HepG2 (cell line): ENCODE results near the gene NME4. TPM values are rescaled to one million over a fixed set of nuclear protein-coding genes. Genes with fewer than 3 reads are reported as not detected.
A peak's percentile ranks its signal among the peaks of the same experiment; 100 is the strongest.

Experiments
- ATAC-seq: fragments of 200-7000 bp; cut with Tn5 transposase; 3 replicates; pipeline ENCODE4 v1.9.1; 2020; ENCODE audit warnings: mild to moderate bottlenecking, moderate library complexity
- BruUV-seq: library from RNA; stranded (reverse); fragments of 400-500 nt; replicated peaks from 2 replicates; lab custom pipeline; 2021; lab: Mats Ljungman, UMichigan
- CTCF ChIA-PET: fragments of 300-600 bp; formaldehyde crosslinking; extraction: SDS; loops from one replicate; lab custom pipeline; 2021; ENCODE audit warnings: low total read pairs, inconsistent platforms, low intra/inter-chr PET ratio; lab: Yijun Ruan, JAX
- POLR2A ChIA-PET: fragments of 350-600 bp; sonication (Branson Sonifier 250); formaldehyde crosslinking; loops from one replicate; lab custom pipeline; 2020; ENCODE audit warnings: antibody characterized with exemption, inconsistent platforms; lab: Yijun Ruan, JAX
- DNase-seq: peaks from one replicate; pipeline ENCODE4 v3.0.0-alpha.2; 2015; ENCODE audit warnings: low spot score
- FAIRE-seq: peaks from 3 replicates; lab custom pipeline; 2011; peaks lifted over from hg19 to GRCh38; lab: Jason Lieb, UNC
- H2AFZ ChIP-seq: one replicate; pipeline ENCODE4 v1.6.1; 2011; ENCODE audit warnings: low read length, inconsistent platforms
- H3K27ac ChIP-seq: fragments of 300-600 bp; 3 replicates; pipeline ENCODE4 v1.8.0; 2011; ENCODE audit warnings: mixed run types, mild to moderate bottlenecking, mixed read lengths, low read length, inconsistent platforms; ENCODE audit not compliant: insufficient read depth; ENCODE audit errors: extremely low read length
- H3K27me3 ChIP-seq, 2 experiments: fragments of 200-600 bp in 1 of 2; 2 replicates in 1 of 2; 3 replicates in 1 of 2; pipeline versions ENCODE4 v1.6.0 to v1.8.0; 2011; ENCODE audit warnings: low read length in 2 of 2, mild to moderate bottlenecking in 2 of 2, moderate library complexity in 2 of 2, inconsistent platforms in 1 of 2; ENCODE audit not compliant: insufficient read depth in 2 of 2, control insufficient read depth in 1 of 2
- H3K36me3 ChIP-seq, 2 experiments: fragments of 200-600 bp in 1 of 2; replicated peaks in 1 of 2; 2 replicates in 1 of 2; 3 replicates in 1 of 2; pipeline versions ENCODE4 v1.5.1 to v1.8.0; 2011; ENCODE audit warnings: low read length in 2 of 2, inconsistent platforms in 1 of 2; ENCODE audit not compliant: insufficient read depth in 2 of 2, control insufficient read depth in 1 of 2
- H3K4me1 ChIP-seq: 2 replicates; pipeline ENCODE4 v1.5.1; 2012; ENCODE audit warnings: low read length, inconsistent platforms; ENCODE audit not compliant: insufficient read depth
- H3K4me2 ChIP-seq: 2 replicates; pipeline ENCODE4 v1.6.0; 2011; ENCODE audit warnings: low read depth, low read length, inconsistent platforms
- H3K4me3 ChIP-seq, 3 experiments: fragments of 200-600 bp in 1 of 3; sonication (generic), shearing (Covaris generic) in 1 of 3; replicated peaks in 1 of 3; 2 replicates each; pipeline ENCODE4 v1.5.1; 2011 to 2016; ENCODE audit warnings: low read length in 3 of 3, inconsistent platforms in 2 of 3, low read depth in 2 of 3, mild to moderate bottlenecking in 2 of 3, control low read depth in 1 of 3, mixed read lengths in 1 of 3; ENCODE audit not compliant: insufficient read depth in 1 of 3
- H3K79me2 ChIP-seq: one replicate; pipeline ENCODE4 v1.6.1; 2011; ENCODE audit warnings: low read length, inconsistent platforms; ENCODE audit not compliant: insufficient read depth
- H3K9ac ChIP-seq: 2 replicates; pipeline ENCODE4 v1.6.0; 2011; ENCODE audit warnings: mild to moderate bottlenecking, low read depth, low read length, inconsistent platforms; ENCODE audit not compliant: insufficient read depth
- H3K9me3 ChIP-seq: 2 replicates; pipeline ENCODE4 v1.5.1; 2012; ENCODE audit warnings: mild to moderate bottlenecking, low read length
- H4K20me1 ChIP-seq: 2 replicates; pipeline ENCODE4 v1.6.0; 2011; ENCODE audit warnings: inconsistent platforms, mild to moderate bottlenecking, low read length, moderate library complexity; ENCODE audit not compliant: insufficient read depth
- ELF1 ChIP-seq: sonication (generic); formaldehyde crosslinking; IDR thresholded peaks from 2 replicates; pipeline ENCODE4 v1.4.0; 2020; ENCODE audit warnings: missing genetic modification reagents
- ISX ChIP-seq: sonication (generic); formaldehyde crosslinking; conservative IDR thresholded peaks from 2 replicates; pipeline ENCODE4 v1.5.0; 2020; ENCODE audit warnings: missing genetic modification reagents
- KAT2B ChIP-seq: fragments of 150-350 bp; IDR thresholded peaks from 2 replicates; pipeline ENCODE4 v1.6.1; 2014; ENCODE audit warnings: low read depth, low read length, borderline replicate concordance
- NCOR1 ChIP-seq: fragments of 200-600 bp; sonication (generic); IDR thresholded peaks from 2 replicates; pipeline ENCODE4 v1.7.0; 2017; ENCODE audit warnings: antibody characterized with exemption, low read length, borderline replicate concordance
- PAF1 ChIP-seq: IDR thresholded peaks from 2 replicates; pipeline ENCODE4 v1.6.1; 2016; ENCODE audit warnings: missing genetic modification reagents, missing compliant biosample characterization
- POLR2A ChIP-seq, 2 experiments: IDR thresholded peaks; 2 replicates each; pipeline ENCODE4 v1.6.1; 2011; ENCODE audit warnings: low read depth in 2 of 2, low read length in 2 of 2, mild to moderate bottlenecking in 1 of 2, moderate library complexity in 1 of 2; ENCODE audit not compliant: insufficient read depth in 1 of 2
- RBFOX2 ChIP-seq: fragments of 200-400 bp; formaldehyde crosslinking; IDR thresholded peaks from 2 replicates; pipeline ENCODE4 v1.6.1; 2017; ENCODE audit warnings: low read depth, mild to moderate bottlenecking, low read length
- SAFB2 ChIP-seq: sonication (generic); formaldehyde crosslinking; IDR thresholded peaks from 2 replicates; pipeline ENCODE4 v1.5.1; 2020; ENCODE audit warnings: missing genetic modification reagents, low read depth, mild to moderate bottlenecking, borderline replicate concordance
- TAF15 ChIP-seq: fragments of 200-400 bp; formaldehyde crosslinking; IDR thresholded peaks from one replicate; pipeline ENCODE4 v1.6.1; 2018; ENCODE audit warnings: mild to moderate bottlenecking, low read depth, low read length; ENCODE audit not compliant: poor library complexity, severe bottlenecking
- TFAP4 ChIP-seq: sonication (generic); IDR thresholded peaks from 2 replicates; pipeline ENCODE4 v1.6.1; 2016; ENCODE audit warnings: low read depth, borderline replicate concordance
- ZKSCAN8 ChIP-seq: IDR thresholded peaks from 2 replicates; pipeline ENCODE4 v1.6.1; 2016; ENCODE audit warnings: borderline replicate concordance, missing genetic modification reagents, missing compliant biosample characterization
- ZMAT3 ChIP-seq: sonication (generic); formaldehyde crosslinking; conservative IDR thresholded peaks from 2 replicates; pipeline ENCODE4 v1.7.0; 2021; ENCODE audit warnings: missing genetic modification reagents
- ZNF660 ChIP-seq: sonication (generic); formaldehyde crosslinking; IDR thresholded peaks from 2 replicates; pipeline ENCODE4 v1.5.1; 2020; ENCODE audit warnings: mild to moderate bottlenecking, low read depth, missing genetic modification reagents, borderline replicate concordance
- WGBS: methylation state at CpG from one replicate; pipeline ENCODE4 v1.1.6; 2017; ENCODE audit warnings: low lambda C conversion rate; 5-methylcytosine and 5-hydroxymethylcytosine counted together
- in situ Hi-C: cut with HindIII; loops from 2 replicates; pipeline ENCODE4 v1.10.0; 2017; ENCODE audit warnings: low pct_unique_long_range_greater_than_20kb; ENCODE audit not compliant: extremely low pct_ligation_motif_present
- intact Hi-C: fragments of 100-400 bp; cut with micrococcal nuclease; formaldehyde crosslinking; loops from one replicate; pipeline ENCODE4 v1.10.0; 2022; ENCODE audit not compliant: unreplicated experiment
- polyA plus RNA-seq, 8 experiments: library from polyadenylated mRNA; depleted of rRNA in 3 of 8; stranded (reverse) in 7 of 8; unstranded in 1 of 8; fragments of >200 nt; fragmentation: Illumina TruSeq in 4 of 8; extraction: Trizol in 4 of 8; gene quantifications; 2 replicates each; pipeline versions ENCODE4 v1.2.1 to v1.2.3, GENCODE V29; 2011 to 2016; ENCODE audit warnings: low read depth in 4 of 8, missing spikeins in 1 of 8, mixed read lengths in 1 of 8; ENCODE audit not compliant: insufficient read depth in 1 of 8
- total RNA-seq, 5 experiments: library from RNA; depleted of rRNA; stranded (reverse); fragments of >200 nt; fragmentation: Illumina TruSeq; extraction: Trizol; gene quantifications; 2 replicates each; pipeline ENCODE4 v1.2.3, GENCODE V29; 2016; ENCODE audit warnings: low read depth in 1 of 5

Gene NME4
- total and polyA plus RNA-seq, 2 of the 13 experiments (the other 11 are each of a cell fraction or from before 2014, with no cell fraction given), result 121 to 263 TPM

DNA sequence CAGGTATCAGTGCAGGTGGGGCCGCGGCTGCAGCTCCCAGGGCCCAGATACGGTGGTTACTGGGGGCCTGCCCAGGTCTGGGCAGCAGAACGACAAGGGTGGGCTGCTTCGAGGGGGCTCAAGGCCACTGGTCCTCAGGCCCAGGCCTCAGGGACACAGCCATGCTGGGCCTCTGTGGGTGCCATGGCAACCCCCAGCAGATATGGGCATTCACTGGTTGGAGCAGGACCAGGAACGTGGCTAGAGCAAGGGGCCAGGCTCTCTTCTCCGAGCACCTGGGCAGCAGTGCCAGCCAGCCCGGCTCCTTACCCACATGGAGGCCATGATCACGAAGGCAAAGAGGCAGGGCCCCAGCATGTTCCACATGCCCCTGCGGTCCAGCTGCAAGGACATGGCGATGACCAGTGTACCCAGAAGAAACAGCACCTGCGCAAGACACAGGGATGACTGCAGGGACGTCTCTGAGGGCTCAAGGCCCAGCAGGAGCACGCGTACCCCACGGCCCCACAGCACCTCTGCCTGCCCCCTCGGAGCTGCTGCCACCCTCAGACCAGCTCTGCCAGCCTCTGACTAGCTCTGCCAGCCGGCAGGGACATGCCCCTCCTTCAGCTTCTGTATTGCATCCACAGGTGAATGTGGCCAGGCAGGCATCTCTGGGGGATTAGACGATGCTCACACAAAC is 24.6 kb upstream of the NME4 start:
- Histone ChIP-seq H3K4me2 (no peak overlapping the region), H3K9ac (no peak overlapping the region), H3K27ac (no peak overlapping the region), H3K4me1 (peaks cover 18% of the 10 kb centered on the region), H3K4me3 (no peak overlapping the region), H2AFZ (no peak overlapping the region), H4K20me1 (no peaks in the 10 kb centered on the region), H3K36me3 (peaks cover 21 to 41% of the 10 kb centered on the region in 2 experiments; a peak in 4 of 5 replicates), H3K79me2 (peaks cover 6% of the 10 kb centered on the region), H3K27me3 (no peaks in the 10 kb centered on the region), H3K9me3 (no peaks in the 10 kb centered on the region)
- FAIRE-seq, result no peak
- 100% methylated on average over 3 of the region's 19 CpGs for WGBS
- intact Hi-C loops, result no loop called here
- TF ChIP-seq SAFB2 (CRISPR knock-in tag) (no peak), ZNF660 (CRISPR knock-in tag) (no peak), PAF1 (CRISPR knock-in tag) (no peak), ZMAT3 (no peak), ZKSCAN8 (CRISPR knock-in tag) (no peak), NCOR1 (no peak), KAT2B (no peak), POLR2A (IDR thresholded peaks at IDR 0.05; ENCODE audit: insufficient read depth in 1 of 2, low read depth in 2 of 2, low read length in 2 of 2) (0 out of 4 replicates have a peak, but pooled peaks of 1 of the 2 experiments have one; percentile 27), TAF15 (no peak), ISX (CRISPR knock-in tag) (no peak), RBFOX2 (0 out of 2 replicates have a peak, but pooled peaks have one; percentile 2), TFAP4 (no peak), ELF1 (no peak)
- ATAC-seq, result no peak
- ChIA-PET POLR2A (no interaction called here), CTCF (no interaction called here)
- in situ Hi-C loops, result no loop called here
- BruUV-seq, result no TSS peak
- DNase-seq, result no peak
